Naive thymus-derived CD4-positive, alpha-beta T cell (primary cell): ENCODE results near the gene SRSF3. TPM values are rescaled to one million over a fixed set of nuclear protein-coding genes. Genes with fewer than 3 reads are reported as not detected.

ENCODE experiments used
- ATAC-seq: fragments of 150-1000 bp; cut with Tn5 transposase; 2 replicates; pipeline ENCODE4 v1.10.0; 2021; ENCODE audit warnings: mild to moderate bottlenecking, moderate library complexity
- CTCF ChIA-PET: fragments of 350-600 bp; sonication (Branson Sonifier 250); formaldehyde crosslinking; loops from one replicate; lab custom pipeline; 2021; ENCODE audit warnings: antibody characterized with exemption; lab: Charles Lee
- POLR2A ChIA-PET: fragments of 350-600 bp; sonication (Branson Sonifier 250); formaldehyde crosslinking; loops from one replicate; lab custom pipeline; 2021; ENCODE audit warnings: antibody characterized with exemption, inconsistent platforms; lab: Charles Lee
- DNase-seq, 9 donors: peaks; one replicate each; pipeline versions ENCODE4 v3.0.0 to v3.0.0-alpha.2; 2020 to 2022; ENCODE audit warnings: mixed read lengths in 1 of 9
- H3K27ac ChIP-seq: one replicate; pipeline ENCODE4 v1.7.0; 2013; ENCODE audit warnings: mild to moderate bottlenecking, low read depth, low read length, moderate library complexity
- H3K27me3 ChIP-seq, 2 donors: one replicate each; pipeline ENCODE4 v1.7.0; 2013; ENCODE audit warnings: low read length in 2 of 2, mild to moderate bottlenecking in 2 of 2, moderate library complexity in 2 of 2; ENCODE audit not compliant: control insufficient read depth in 2 of 2, insufficient read depth in 2 of 2
- H3K36me3 ChIP-seq, 3 experiments: 1 replicate in 2 of 3; 2 replicates in 1 of 3; pipeline ENCODE4 v1.7.0; 2013; ENCODE audit warnings: low read length in 3 of 3, mild to moderate bottlenecking in 3 of 3, moderate library complexity in 1 of 3; ENCODE audit not compliant: insufficient read depth in 3 of 3, control insufficient read depth in 2 of 3
- H3K4me1 ChIP-seq, 2 donors: one replicate each; pipeline ENCODE4 v1.7.0; 2013; ENCODE audit warnings: low read length in 2 of 2, mild to moderate bottlenecking in 2 of 2, moderate library complexity in 1 of 2; ENCODE audit not compliant: control insufficient read depth in 2 of 2, insufficient read depth in 2 of 2
- H3K4me3 ChIP-seq: 2 replicates; pipeline ENCODE4 v1.7.0; 2013; ENCODE audit warnings: mild to moderate bottlenecking, low read length
- H3K9me3 ChIP-seq, 3 experiments: 1 replicate in 2 of 3; 2 replicates in 1 of 3; pipeline ENCODE4 v1.7.0; 2013; ENCODE audit warnings: low read length in 3 of 3; ENCODE audit not compliant: control insufficient read depth in 2 of 3
- H3K27ac Mint-ChIP-seq, 9 donors: one replicate each; pipeline ENCODE4 v1.8.0; 2020 to 2022; ENCODE audit warnings: mixed read lengths in 9 of 9, mild to moderate bottlenecking in 8 of 9, moderate library complexity in 5 of 9, inconsistent platforms in 2 of 9
- H3K27me3 Mint-ChIP-seq, 5 donors: one replicate each; pipeline ENCODE4 v1.8.0; 2021 to 2022; ENCODE audit warnings: mixed read lengths in 5 of 5, mild to moderate bottlenecking in 1 of 5
- H3K36me3 Mint-ChIP-seq, 5 donors: one replicate each; pipeline ENCODE4 v1.8.0; 2020 to 2022; ENCODE audit warnings: mixed read lengths in 5 of 5, mild to moderate bottlenecking in 3 of 5, inconsistent platforms in 1 of 5
- H3K4me1 Mint-ChIP-seq, 7 donors: one replicate each; pipeline ENCODE4 v1.8.0; 2020 to 2022; ENCODE audit warnings: mixed read lengths in 7 of 7, mild to moderate bottlenecking in 3 of 7, inconsistent platforms in 1 of 7
- H3K4me3 Mint-ChIP-seq, 10 donors: one replicate each; pipeline ENCODE4 v1.8.0; 2020 to 2022; ENCODE audit warnings: mild to moderate bottlenecking in 10 of 10, mixed read lengths in 10 of 10, moderate library complexity in 6 of 10, inconsistent platforms in 2 of 10
- H3K9me3 Mint-ChIP-seq, 11 donors: one replicate each; pipeline ENCODE4 v1.8.0; 2020 to 2022; ENCODE audit warnings: mixed read lengths in 11 of 11, mild to moderate bottlenecking in 4 of 11, inconsistent platforms in 1 of 11, moderate library complexity in 1 of 11
- intact Hi-C, 2 donors: fragments of 100-400 bp; cut with micrococcal nuclease; formaldehyde crosslinking; loops; one replicate each; pipeline ENCODE4 v1.15.1; 2023
- polyA plus RNA-seq, 2 donors: library from polyadenylated mRNA; unstranded; fragments of 300-500 nt; fragmentation: Illumina TruSeq; gene quantifications; one replicate each; pipeline ENCODE4 v1.2.3, GENCODE V29; 2021
- total RNA-seq, 6 experiments: library from RNA in 5 of 6; stranded (reverse) in 5 of 6; gene quantifications; 1 replicate in 5 of 6; 2 replicates in 1 of 6; pipeline ENCODE4 v1.2.3 and lab custom pipeline; 2021 to 2026

SRSF3 gene
- total and polyA plus RNA-seq, 7 experiments from 2014 or later = 317 to 510 (median 403) TPM

DNA sequence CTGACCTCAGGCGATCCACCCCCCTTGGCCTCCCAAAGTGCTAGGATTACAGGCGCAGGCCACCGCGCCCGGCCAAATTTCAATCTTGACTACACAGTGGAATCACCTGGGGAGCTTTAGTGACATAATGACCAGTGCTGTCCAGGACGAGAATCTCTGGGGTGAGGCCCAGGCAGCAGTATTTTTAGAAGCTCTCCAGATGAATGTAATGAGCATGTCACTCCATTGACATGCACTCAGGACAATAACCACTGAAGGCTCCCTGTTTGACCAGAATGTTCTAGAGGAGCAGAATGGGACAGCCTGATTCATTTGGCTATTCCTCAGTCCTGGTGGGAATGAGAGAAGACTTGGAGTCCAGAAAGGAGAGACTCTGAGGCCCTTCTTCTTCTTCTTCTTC, 39.2 kb downstream of the SRSF3 start:
- no peaks in the 10 kb centered on the region for H3K9me3 Mint-ChIP-seq
- ChIA-PET CTCF (no interaction called here), POLR2A (no interaction called here)
- H3K27ac Mint-ChIP-seq = no peak overlapping the region
- intact Hi-C loops = no loop called here
- Histone ChIP-seq H3K4me3 (no peak overlapping the region), H3K27ac (no peak overlapping the region), H3K36me3 (no peaks in the 10 kb centered on the region), H3K9me3 (no peaks in the 10 kb centered on the region), H3K27me3 (no peaks in the 10 kb centered on the region), H3K4me1 (no peaks in the 10 kb centered on the region)
- no peaks in the 10 kb centered on the region for H3K27me3 Mint-ChIP-seq
- H3K4me3 Mint-ChIP-seq = no peak overlapping the region
- DNase-seq = no peak
- no peaks in the 10 kb centered on the region for H3K36me3 Mint-ChIP-seq
- H3K4me1 Mint-ChIP-seq = peaks cover 0 to 12% (median 0%) of the 10 kb centered on the region in 7 donors
- no peak for ATAC-seq

DNA sequence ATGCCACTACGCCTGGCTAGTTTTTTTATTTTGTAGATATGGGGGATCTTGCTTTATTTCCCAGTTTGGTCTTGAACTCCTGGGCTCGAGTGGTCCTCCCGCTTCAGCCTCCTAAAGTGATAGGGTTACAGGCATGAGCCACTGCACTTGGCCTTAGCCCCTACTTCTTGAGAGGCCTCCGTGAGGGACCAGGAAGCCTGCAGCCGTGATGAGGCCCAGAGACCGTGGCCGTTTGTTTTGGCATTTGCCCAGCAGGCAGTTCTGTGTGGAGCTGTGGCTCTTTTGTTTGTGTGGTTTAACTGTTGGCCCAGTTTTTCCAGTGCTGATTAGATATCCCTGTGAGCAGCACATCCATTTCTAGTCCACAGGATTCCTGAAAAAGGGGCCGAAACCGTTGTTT, 39.8 kb downstream of the SRSF3 start:
- Mint-ChIP-seq H3K9me3 (no peaks in the 10 kb centered on the region), H3K4me3 (no peak overlapping the region), H3K27ac (no peak overlapping the region), H3K36me3 (no peaks in the 10 kb centered on the region), H3K27me3 (no peaks in the 10 kb centered on the region), H3K4me1 (peaks cover 0 to 12% (median 0%) of the 10 kb centered on the region in 7 donors)
- intact Hi-C loops = no loop called here
- ChIA-PET POLR2A (no interaction called here), CTCF (no interaction called here)
- no peaks in the 10 kb centered on the region for H3K9me3 ChIP-seq
- no peak overlapping the region for H3K27ac ChIP-seq
- ATAC-seq (no peak), DNase-seq (no peak)
- no peak overlapping the region for H3K4me3 ChIP-seq
- no peaks in the 10 kb centered on the region for H3K4me1 ChIP-seq
- no peaks in the 10 kb centered on the region for H3K36me3 ChIP-seq
- H3K27me3 ChIP-seq = no peaks in the 10 kb centered on the region

DNA sequence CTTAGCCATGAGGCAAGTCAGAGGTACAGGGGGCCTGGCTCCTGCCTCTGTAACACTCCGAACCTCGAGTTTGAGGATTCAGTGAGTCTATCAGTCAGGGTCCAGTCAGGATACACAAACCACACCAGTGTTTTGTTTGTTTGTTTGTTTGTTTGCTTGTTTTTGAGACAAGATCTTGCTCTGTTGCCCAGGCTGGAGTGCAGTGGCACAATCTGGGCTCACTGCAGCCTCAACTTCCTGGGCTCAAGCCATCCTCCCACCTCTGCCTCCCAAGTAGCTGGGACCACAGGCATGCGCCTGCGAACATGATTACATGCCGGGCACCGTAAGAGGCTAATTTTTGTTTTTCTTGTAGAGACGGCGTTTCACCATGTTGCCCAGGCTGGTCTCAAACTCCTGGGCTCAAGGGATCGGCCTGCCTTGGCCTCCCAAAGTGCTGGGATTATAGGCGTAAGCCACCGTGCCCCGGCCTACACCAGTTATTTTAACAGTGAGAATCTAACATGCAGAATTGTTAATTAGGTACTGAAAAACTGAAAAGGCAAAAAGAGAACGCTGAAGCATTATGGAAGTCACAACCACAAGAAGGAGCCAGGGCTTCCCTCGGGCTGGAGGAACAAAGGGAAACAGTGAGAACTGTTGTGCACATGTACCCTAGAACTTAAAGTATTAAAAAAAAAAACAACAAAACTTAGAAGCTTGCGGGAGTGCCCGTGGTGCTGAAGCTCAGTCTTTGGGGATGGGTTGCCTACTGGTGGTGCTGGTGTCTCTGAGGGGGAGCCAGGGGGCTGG, 40.4 kb downstream of the SRSF3 start:
- CTCF ChIA-PET = no interaction called here
- Mint-ChIP-seq H3K27ac (no peak overlapping the region), H3K27me3 (no peaks in the 10 kb centered on the region), H3K36me3 (no peaks in the 10 kb centered on the region), H3K9me3 (no peaks in the 10 kb centered on the region), H3K4me1 (peaks cover 0 to 6% (median 0%) of the 10 kb centered on the region in 7 donors), H3K4me3 (no peak overlapping the region)
- DNase-seq = no peak
- intact Hi-C loops = no loop called here
- H3K9me3 ChIP-seq = no peaks in the 10 kb centered on the region
- H3K4me3 ChIP-seq = no peak overlapping the region
- no peak overlapping the region for H3K27ac ChIP-seq
- POLR2A ChIA-PET = no interaction called here
- H3K36me3 ChIP-seq = no peaks in the 10 kb centered on the region
- H3K27me3 ChIP-seq = no peaks in the 10 kb centered on the region
- no peak for ATAC-seq
- no peaks in the 10 kb centered on the region for H3K4me1 ChIP-seq

DNA sequence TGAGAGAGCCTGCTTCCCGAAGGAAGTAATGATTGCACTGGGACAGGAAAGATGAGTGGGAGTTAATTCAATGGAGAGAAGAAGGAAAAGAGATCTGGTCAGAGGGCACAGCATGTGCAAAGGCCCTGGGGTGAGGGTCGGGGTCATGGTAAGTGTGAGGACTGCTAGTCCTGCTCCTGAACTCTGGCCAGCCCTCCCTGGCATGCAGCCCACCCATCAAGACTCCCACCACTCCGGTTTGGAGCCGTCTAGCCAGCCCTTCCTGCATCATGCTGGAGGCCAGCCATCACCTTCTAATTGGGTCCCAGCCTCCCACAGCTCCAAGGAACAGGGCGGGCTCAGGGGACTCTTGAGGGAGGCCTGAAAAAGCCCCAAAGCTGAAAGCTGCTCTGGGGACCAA, 42.1 kb downstream of the SRSF3 start:
- H3K27ac Mint-ChIP-seq = peak overlapping the region in 1 of 9 donors; percentile 20
- no peaks in the 10 kb centered on the region for H3K4me1 ChIP-seq
- CTCF ChIA-PET = interaction anchor here (1.2 kb wide), 1 partner anchor 21 kb away, joined by 4 read pairs; no protein-coding TSS in a partner anchor
- no peaks in the 10 kb centered on the region for H3K9me3 Mint-ChIP-seq
- ATAC-seq (no peak), DNase-seq (no peak)
- POLR2A ChIA-PET = no interaction called here
- no peaks in the 10 kb centered on the region for H3K36me3 Mint-ChIP-seq
- H3K9me3 ChIP-seq = no peaks in the 10 kb centered on the region
- no peak overlapping the region for H3K27ac ChIP-seq
- no peak overlapping the region for H3K4me3 Mint-ChIP-seq
- no peaks in the 10 kb centered on the region for H3K27me3 Mint-ChIP-seq
- H3K4me1 Mint-ChIP-seq = peaks cover 0 to 2% (median 0%) of the 10 kb centered on the region in 7 donors
- no peak overlapping the region for H3K4me3 ChIP-seq
- H3K36me3 ChIP-seq = no peaks in the 10 kb centered on the region
- intact Hi-C loops = no loop called here
- H3K27me3 ChIP-seq = no peaks in the 10 kb centered on the region

DNA sequence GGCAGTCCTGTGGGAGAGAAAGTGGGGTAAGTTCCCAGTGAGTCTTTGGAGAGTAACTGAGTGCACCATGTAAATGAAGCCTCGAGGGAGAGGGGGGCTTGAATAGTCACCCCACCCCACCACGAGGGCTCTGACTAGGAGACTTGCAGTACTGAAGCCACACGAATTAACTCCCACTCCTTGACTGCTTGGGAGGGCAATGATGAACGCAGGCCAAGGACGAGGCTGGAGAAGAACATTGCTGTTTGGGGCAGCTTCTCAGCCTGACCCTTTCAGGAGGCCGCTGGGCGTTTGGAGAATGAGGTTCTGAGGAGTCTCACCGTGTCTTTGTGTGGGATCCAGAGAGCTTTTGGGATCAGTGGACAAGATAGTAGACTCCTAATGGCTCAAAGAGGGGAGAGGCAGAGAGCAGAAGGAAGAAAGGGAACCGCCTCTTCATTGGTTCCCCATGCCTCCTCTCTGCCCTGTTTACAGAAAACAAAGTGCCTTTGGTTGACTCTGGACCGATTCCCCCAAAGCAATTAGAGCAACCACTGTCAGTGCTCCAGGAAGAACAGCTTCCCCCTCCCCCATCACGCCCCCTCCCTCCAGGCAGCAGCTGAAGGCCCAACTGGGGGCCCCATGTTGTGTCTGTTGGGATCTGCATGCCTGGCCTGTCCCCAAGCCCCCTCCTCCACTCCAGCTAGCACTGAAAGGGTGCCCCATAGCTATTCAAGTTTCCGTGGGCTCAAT, 42.7 kb downstream of the SRSF3 start:
- ATAC-seq (no peak), DNase-seq (no peak)
- no peak overlapping the region for H3K4me3 Mint-ChIP-seq
- ChIA-PET CTCF (interaction anchor here (1.2 kb wide), 1 partner anchor 22 kb away, joined by 4 read pairs; no protein-coding TSS in a partner anchor), POLR2A (no interaction called here)
- Histone ChIP-seq H3K4me3 (no peak overlapping the region), H3K27ac (no peak overlapping the region), H3K27me3 (no peaks in the 10 kb centered on the region), H3K36me3 (no peaks in the 10 kb centered on the region), H3K9me3 (no peaks in the 10 kb centered on the region), H3K4me1 (no peaks in the 10 kb centered on the region)
- peaks cover 0 to 2% (median 0%) of the 10 kb centered on the region in 7 donors for H3K4me1 Mint-ChIP-seq
- no peaks in the 10 kb centered on the region for H3K9me3 Mint-ChIP-seq
- no peaks in the 10 kb centered on the region for H3K27me3 Mint-ChIP-seq
- intact Hi-C loops = no loop called here
- peak overlapping the region in 1 of 9 donors; percentile 20 for H3K27ac Mint-ChIP-seq
- H3K36me3 Mint-ChIP-seq = no peaks in the 10 kb centered on the region

DNA sequence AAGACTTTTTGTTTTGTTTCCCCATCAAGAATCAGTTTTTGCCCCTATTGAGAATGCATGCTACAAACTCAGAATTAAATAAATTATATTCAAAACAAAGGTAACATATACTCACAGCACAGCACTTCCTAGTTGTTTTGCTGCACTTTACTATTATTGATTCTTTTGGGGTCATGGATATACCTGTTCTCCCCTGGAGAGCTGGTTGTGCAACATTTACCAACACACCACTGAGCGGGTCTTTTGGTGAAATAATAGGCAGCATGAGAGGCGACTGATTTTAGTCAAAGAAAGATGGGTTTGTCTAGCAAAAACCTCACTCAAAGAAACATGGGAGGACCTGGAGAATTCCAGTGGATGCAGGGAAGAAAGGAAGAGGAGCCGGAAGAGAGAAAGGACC, 44.4 kb downstream of the SRSF3 start:
- ChIA-PET CTCF (no interaction called here), POLR2A (no interaction called here)
- H3K36me3 Mint-ChIP-seq = no peaks in the 10 kb centered on the region
- Histone ChIP-seq H3K9me3 (no peaks in the 10 kb centered on the region), H3K27ac (no peak overlapping the region), H3K36me3 (no peaks in the 10 kb centered on the region), H3K27me3 (no peaks in the 10 kb centered on the region), H3K4me1 (no peaks in the 10 kb centered on the region), H3K4me3 (no peak overlapping the region)
- no peak overlapping the region for H3K4me3 Mint-ChIP-seq
- no peaks in the 10 kb centered on the region for H3K27me3 Mint-ChIP-seq
- H3K4me1 Mint-ChIP-seq = peaks cover 0 to 2% (median 0%) of the 10 kb centered on the region in 7 donors
- H3K9me3 Mint-ChIP-seq = no peaks in the 10 kb centered on the region
- ATAC-seq (no peak), DNase-seq (no peak)
- intact Hi-C loops = no loop called here
- H3K27ac Mint-ChIP-seq = peak overlapping the region in 1 of 9 donors; percentile 8
